ENCODE measurements around the gene HAUS5.

- TF ChIP-seq CTCF (IDR thresholded peaks at IDR 0.05; ENCODE audit: insufficient read depth, low read depth, low read length) = no peak
- no peak for TF ChIP-seq EZH2 (IDR thresholded peaks at IDR 0.05; ENCODE audit: insufficient read depth, low read length)
These were observed 26.7 kb upstream of the HAUS5 start, which contains the start of gene PMIS2 for GRCh38 chr19:35585848-35586247.

Measured in astrocyte (in vitro differentiated cells and primary cell).